Gastroesophageal sphincter (tissue), 3 donors: ENCODE measurements around the gene CFAP210.

Experiments
- CTCF ChIP-seq, 4 experiments: fragments of 200-600 bp in 2 of 4; fragments of 450-650 bp in 2 of 4; sonication (generic) in 1 of 4; IDR thresholded peaks; one replicate each; pipeline ENCODE4 v1.5.1; 2017 to 2019; ENCODE audit warnings: antibody characterized with exemption in 4 of 4, mild to moderate bottlenecking in 2 of 4, moderate library complexity in 2 of 4
- EP300 ChIP-seq: sonication (generic); formaldehyde crosslinking; IDR thresholded peaks from one replicate; pipeline ENCODE4 v1.6.1; 2017; ENCODE audit warnings: antibody characterized with exemption, mild to moderate bottlenecking
- POLR2A ChIP-seq, 2 donors: fragments of 450-650 bp; IDR thresholded peaks; one replicate each; pipeline ENCODE4 v1.6.1; 2017; ENCODE audit warnings: antibody characterized with exemption in 2 of 2, mild to moderate bottlenecking in 2 of 2, moderate library complexity in 1 of 2
- POLR2AphosphoS5 ChIP-seq: sonication (generic); formaldehyde crosslinking; IDR thresholded peaks from one replicate; pipeline ENCODE4 v1.6.1; 2017; ENCODE audit warnings: antibody characterized with exemption

DNA sequence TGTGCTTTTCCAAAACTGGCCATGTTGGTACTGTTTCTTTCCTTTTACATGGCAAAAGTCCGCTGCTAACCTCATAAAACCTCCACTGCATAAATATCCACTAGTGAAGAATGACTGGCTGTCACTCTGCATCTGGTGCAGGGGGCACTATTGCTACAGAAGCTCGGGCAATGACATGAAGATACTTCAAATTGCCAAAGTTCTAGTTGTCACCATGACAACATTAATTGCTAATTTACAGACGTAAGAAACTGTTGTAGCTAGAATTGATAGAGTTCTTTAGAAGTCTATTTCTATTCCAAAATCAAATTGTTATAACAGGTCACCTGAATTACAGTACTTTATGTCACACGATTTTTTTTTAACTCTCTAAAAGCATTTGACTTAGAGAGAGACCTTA is 845 bp downstream of the CFAP210 start:
- TF ChIP-seq EP300 (no peak), CTCF (IDR thresholded peaks at IDR 0.05) (no peak), POLR2AphosphoS5 (no peak), POLR2A (IDR thresholded peaks at IDR 0.05) (no peak)
